Measurements from ENCODE around the gene CDC42EP4. TPM values are rescaled to one million over a fixed set of nuclear protein-coding genes. Genes with fewer than 3 reads are reported as not detected.
A peak's percentile ranks its signal among the peaks of the same experiment; 100 is the strongest.
"Not testable (repeated sequence)": the region's sequence is repeated elsewhere in the genome, so short reads cannot be mapped to it uniquely, and the experiment has no call there.

CDC42EP4 gene
- total RNA-seq, 2 experiments from 2014 or later = 1.7 to 2.1 TPM

- H3K27ac Mint-ChIP-seq = no peak overlapping the region
- no peaks in the 10 kb centered on the region for H3K27me3 Mint-ChIP-seq (ENCODE audit: low read depth)
- H3K4me1 Mint-ChIP-seq (ENCODE audit: low read depth) = peaks cover 10% of the 10 kb centered on the region
- CTCF ChIA-PET = no interaction called here
- no peak overlapping the region for H3K4me3 Mint-ChIP-seq
- no peaks in the 10 kb centered on the region for H3K36me3 Mint-ChIP-seq (ENCODE audit: low read depth)
- H3K9me3 Mint-ChIP-seq = no peaks in the 10 kb centered on the region
- intact Hi-C loops (cut with micrococcal nuclease) = loop anchor here (5.0 kb wide), 1 partner anchor 56 kb away; no protein-coding TSS in a partner anchor
- DNase-seq = no peak
Measured at GRCh38 chr17:73313526-73314127, 1.8 kb upstream of the CDC42EP4 start.

- CTCF ChIA-PET = interaction anchor here (1.3 kb wide), 1 partner anchor 57 kb away, joined by 3 read pairs; no protein-coding TSS in a partner anchor
- H3K27ac Mint-ChIP-seq; H3K4me3 Mint-ChIP-seq; DNase-seq; H3K4me1 Mint-ChIP-seq (ENCODE audit: low read depth); H3K36me3 Mint-ChIP-seq (ENCODE audit: low read depth); H3K9me3 Mint-ChIP-seq; H3K27me3 Mint-ChIP-seq (ENCODE audit: low read depth): not testable (repeated sequence)
- intact Hi-C loops (cut with micrococcal nuclease) = loop anchor here (1.0 to 5.0 kb wide), 3 partner anchors 56 to 221 kb away; partner anchors contain the start of gene SLC39A11
Measured at GRCh38 chr17:73312887-73313286, 1.1 kb upstream of the CDC42EP4 start.

- intact Hi-C loops (cut with micrococcal nuclease) = loop anchor here (1.0 to 5.0 kb wide), 3 partner anchors 54 to 585 kb away; no protein-coding TSS in a partner anchor
- DNase-seq = no peak
- H3K9me3 Mint-ChIP-seq = no peaks in the 10 kb centered on the region
- CTCF ChIA-PET = interaction anchor here (0.5 to 1.6 kb wide), 4 partner anchors 55 to 1772 kb away, joined by 3 to 11 read pairs (median 5); no protein-coding TSS in a partner anchor
- H3K36me3 Mint-ChIP-seq (ENCODE audit: low read depth) = no peaks in the 10 kb centered on the region
- H3K27me3 Mint-ChIP-seq (ENCODE audit: low read depth) = no peaks in the 10 kb centered on the region
- no peak overlapping the region for H3K27ac Mint-ChIP-seq
- H3K4me3 Mint-ChIP-seq = peak overlapping the region; percentile 80
- peaks cover 10% of the 10 kb centered on the region for H3K4me1 Mint-ChIP-seq (ENCODE audit: low read depth)
Measured at GRCh38 chr17:73311428-73311780, 397 bp downstream of the CDC42EP4 start.

- intact Hi-C loops (cut with micrococcal nuclease) = loop anchor here (2.0 to 5.0 kb wide), 2 partner anchors 53 to 583 kb away; no protein-coding TSS in a partner anchor
- Mint-ChIP-seq H3K27me3 (ENCODE audit: low read depth) (no peaks in the 10 kb centered on the region), H3K36me3 (ENCODE audit: low read depth) (no peaks in the 10 kb centered on the region), H3K9me3 (no peaks in the 10 kb centered on the region), H3K4me3 (peak overlapping the region; percentile 63), H3K4me1 (ENCODE audit: low read depth) (peaks cover 10% of the 10 kb centered on the region), H3K27ac (no peak overlapping the region)
- no peak for DNase-seq
- CTCF ChIA-PET = interaction anchor here (0.7 to 1.6 kb wide), 3 partner anchors 12 to 56 kb away, joined by 3 to 4 read pairs (median 4); no protein-coding TSS in a partner anchor
Measured at GRCh38 chr17:73309727-73310596, 1.8 kb downstream of the CDC42EP4 start.

- DNase-seq; H3K27ac Mint-ChIP-seq; H3K27me3 Mint-ChIP-seq (ENCODE audit: low read depth); H3K36me3 Mint-ChIP-seq (ENCODE audit: low read depth); H3K9me3 Mint-ChIP-seq; H3K4me3 Mint-ChIP-seq; intact Hi-C loops (cut with micrococcal nuclease): not testable (repeated sequence)
- peaks cover 12% of the 10 kb centered on the region for H3K4me1 Mint-ChIP-seq (ENCODE audit: low read depth)
- CTCF ChIA-PET = interaction anchor here (0.6 kb wide), 1 partner anchor 748 kb away, joined by 4 read pairs; no protein-coding TSS in a partner anchor
Measured at GRCh38 chr17:73308959-73309358, 2.8 kb downstream of the CDC42EP4 start.

- intact Hi-C loops (cut with micrococcal nuclease) = no loop called here
- Mint-ChIP-seq H3K4me3 (no peak overlapping the region), H3K36me3 (ENCODE audit: low read depth) (no peaks in the 10 kb centered on the region), H3K27me3 (ENCODE audit: low read depth) (peaks cover 6% of the 10 kb centered on the region), H3K27ac (no peak overlapping the region), H3K9me3 (no peaks in the 10 kb centered on the region), H3K4me1 (ENCODE audit: low read depth) (peaks cover 12% of the 10 kb centered on the region)
- DNase-seq = no peak
- CTCF ChIA-PET = no interaction called here
Measured at GRCh38 chr17:73308017-73308823, 3.6 kb downstream of the CDC42EP4 start.

GRCh38 chr17:73307130-73307529 lies 4.7 kb downstream of the CDC42EP4 start:
- Mint-ChIP-seq H3K9me3 (no peaks in the 10 kb centered on the region), H3K27ac (no peak overlapping the region), H3K36me3 (ENCODE audit: low read depth) (no peaks in the 10 kb centered on the region), H3K4me3 (no peak overlapping the region), H3K27me3 (ENCODE audit: low read depth) (peaks cover 6% of the 10 kb centered on the region), H3K4me1 (ENCODE audit: low read depth) (peaks cover 12% of the 10 kb centered on the region)
- intact Hi-C loops (cut with micrococcal nuclease) = no loop called here
- CTCF ChIA-PET = no interaction called here
- no peak for DNase-seq

GRCh38 chr17:73305845-73306836 lies 5.7 kb downstream of the CDC42EP4 start:
- Mint-ChIP-seq H3K4me3 (no peak overlapping the region), H3K27ac (no peak overlapping the region), H3K27me3 (ENCODE audit: low read depth) (peaks cover 6% of the 10 kb centered on the region), H3K36me3 (ENCODE audit: low read depth) (no peaks in the 10 kb centered on the region), H3K4me1 (ENCODE audit: low read depth) (peaks cover 12% of the 10 kb centered on the region), H3K9me3 (no peaks in the 10 kb centered on the region)
- CTCF ChIA-PET = interaction anchor here (1.0 kb wide), 1 partner anchor 64 kb away, joined by 4 read pairs; no protein-coding TSS in a partner anchor
- DNase-seq = no peak
- intact Hi-C loops (cut with micrococcal nuclease) = no loop called here

- DNase-seq = no peak
- CTCF ChIA-PET = interaction anchor here (1.0 kb wide), 1 partner anchor 65 kb away, joined by 4 read pairs; no protein-coding TSS in a partner anchor
- Mint-ChIP-seq H3K4me3 (no peak overlapping the region), H3K27me3 (ENCODE audit: low read depth) (peaks cover 6% of the 10 kb centered on the region), H3K36me3 (ENCODE audit: low read depth) (no peaks in the 10 kb centered on the region), H3K27ac (no peak overlapping the region), H3K9me3 (no peaks in the 10 kb centered on the region), H3K4me1 (ENCODE audit: low read depth) (peaks cover 9% of the 10 kb centered on the region)
- intact Hi-C loops (cut with micrococcal nuclease) = no loop called here
Measured at GRCh38 chr17:73304971-73305812, 6.6 kb downstream of the CDC42EP4 start.

GRCh38 chr17:73304438-73304837 lies 7.4 kb downstream of the CDC42EP4 start:
- intact Hi-C loops (cut with micrococcal nuclease) = no loop called here
- H3K4me1 Mint-ChIP-seq (ENCODE audit: low read depth) = peaks cover 4% of the 10 kb centered on the region
- H3K27ac Mint-ChIP-seq = no peak overlapping the region
- peaks cover 6% of the 10 kb centered on the region for H3K27me3 Mint-ChIP-seq (ENCODE audit: low read depth)
- H3K9me3 Mint-ChIP-seq = no peaks in the 10 kb centered on the region
- H3K36me3 Mint-ChIP-seq (ENCODE audit: low read depth) = no peaks in the 10 kb centered on the region
- H3K4me3 Mint-ChIP-seq = no peak overlapping the region
- CTCF ChIA-PET = no interaction called here
- DNase-seq = no peak
